Measurements from ENCODE around the gene COQ7. TPM values are rescaled to one million over a fixed set of nuclear protein-coding genes. Genes with fewer than 3 reads are reported as not detected.

The COQ7 gene
- total RNA-seq, 2 experiments from 2014 or later, result 21.6 to 22.2 TPM

- H3K9me3 ChIP-seq (ENCODE audit: low read length), result no peaks in the 10 kb centered on the region
- POLR2A ChIA-PET, result interaction anchor here (0.6 to 2.1 kb wide), 3 partner anchors 12 to 409 kb away, joined by 4 to 8 read pairs (median 5); no protein-coding TSS in a partner anchor
- TF ChIP-seq CTCF (conservative IDR thresholded peaks at IDR 0.05; ENCODE audit: low read length), result no peak
- no peak for TF ChIP-seq EZH2phosphoT487 (IDR thresholded peaks at IDR 0.05; ENCODE audit: borderline replicate concordance, low read depth, low read length)
- no peaks in the 10 kb centered on the region for H3K9me2 ChIP-seq (ENCODE audit: insufficient read depth, low read length)
- H4K20me1 ChIP-seq (ENCODE audit: insufficient read depth, low read length), result no peaks in the 10 kb centered on the region
- CTCF ChIA-PET (ENCODE audit: unreplicated experiment), result no interaction called here
- peak overlapping the region; percentile 55 for H3K4me3 ChIP-seq (ENCODE audit: low read depth, low read length, poor library complexity, severe bottlenecking)
- H3K27ac ChIP-seq (ENCODE audit: low read depth, low read length, poor library complexity, severe bottlenecking), result no peak overlapping the region
- peaks cover 39% of the 10 kb centered on the region for H3K4me1 ChIP-seq (ENCODE audit: insufficient read depth, low read length, poor library complexity, severe bottlenecking)
- peak overlapping the region; percentile 74 for H3K4me2 ChIP-seq (ENCODE audit: low read length)
- BruUV-seq (replicated peaks), result no TSS peak
- H3K36me3 ChIP-seq (ENCODE audit: insufficient read depth, low read length), result no peaks in the 10 kb centered on the region
- intact Hi-C loops (cut with micrococcal nuclease; ENCODE audit: unreplicated experiment), result no loop called here
- DNase-seq (ENCODE audit: low spot score), result no peak
- peak overlapping the region; percentile 99 for H2AFZ ChIP-seq (ENCODE audit: low read length)
- no peaks in the 10 kb centered on the region for H3K79me2 ChIP-seq (ENCODE audit: insufficient read depth, low read depth, low read length)
Measured at GRCh38 chr16:19118938-19119431, 51.6 kb downstream of the COQ7 start.

- TF ChIP-seq EZH2phosphoT487 (IDR thresholded peaks at IDR 0.05; ENCODE audit: borderline replicate concordance, low read depth, low read length) (no peak), CTCF (conservative IDR thresholded peaks at IDR 0.05; ENCODE audit: low read length) (no peak)
- CTCF ChIA-PET (ENCODE audit: unreplicated experiment), result no interaction called here
Measured at GRCh38 chr16:19119564-19119963, 52.1 kb downstream of the COQ7 start.

DNA sequence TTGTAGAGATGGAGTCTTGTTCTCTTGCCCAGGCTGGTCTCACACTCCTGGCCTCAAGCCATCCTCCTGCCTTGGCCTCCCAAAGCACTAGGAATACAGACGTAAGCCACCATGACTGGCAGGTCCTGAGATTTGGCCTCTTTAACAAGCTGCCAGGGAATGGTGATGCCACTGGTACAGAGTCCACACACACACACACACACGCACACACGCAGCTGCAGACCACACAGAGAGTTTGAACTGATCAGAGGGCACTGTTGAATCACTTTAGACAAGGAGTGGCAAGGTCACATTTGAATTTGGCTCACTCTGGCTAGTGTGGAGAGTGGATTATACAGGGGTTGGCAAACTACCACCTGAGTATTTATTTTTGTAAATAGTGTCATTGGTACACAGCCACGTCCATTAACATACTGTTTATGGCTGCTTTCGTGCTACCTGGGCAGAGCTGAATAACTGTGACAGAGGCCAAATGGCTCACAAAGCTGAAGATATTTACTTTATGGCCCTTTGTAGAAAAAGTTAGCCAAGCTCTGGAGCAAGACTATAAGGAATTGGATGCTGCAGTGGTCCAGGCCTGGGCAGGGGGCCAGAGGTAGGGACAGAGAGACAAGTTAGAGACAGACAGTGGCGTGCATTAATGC, 56.2 kb downstream of the COQ7 start:
- CTCF ChIA-PET (ENCODE audit: unreplicated experiment), result no interaction called here
- no peaks in the 10 kb centered on the region for H3K36me3 ChIP-seq (ENCODE audit: insufficient read depth, low read length)
- DNase-seq (ENCODE audit: low spot score), result no peak
- H4K20me1 ChIP-seq (ENCODE audit: insufficient read depth, low read length), result no peaks in the 10 kb centered on the region
- no peak overlapping the region for H3K27ac ChIP-seq (ENCODE audit: low read depth, low read length, poor library complexity, severe bottlenecking)
- no peaks in the 10 kb centered on the region for H3K79me2 ChIP-seq (ENCODE audit: insufficient read depth, low read depth, low read length)
- H3K4me3 ChIP-seq (ENCODE audit: low read depth, low read length, poor library complexity, severe bottlenecking), result no peak overlapping the region
- no peak overlapping the region for H3K4me2 ChIP-seq (ENCODE audit: low read length)
- H2AFZ ChIP-seq (ENCODE audit: low read length), result no peak overlapping the region
- POLR2A ChIA-PET, result no interaction called here
- intact Hi-C loops (cut with micrococcal nuclease; ENCODE audit: unreplicated experiment), result no loop called here
- no peaks in the 10 kb centered on the region for H3K9me2 ChIP-seq (ENCODE audit: insufficient read depth, low read length)
- peaks cover 14% of the 10 kb centered on the region for H3K4me1 ChIP-seq (ENCODE audit: insufficient read depth, low read length, poor library complexity, severe bottlenecking)
- H3K9me3 ChIP-seq (ENCODE audit: low read length), result 0 out of 2 replicates have a peak, but pooled peaks cover 14% of the 10 kb centered on the region
- TF ChIP-seq EZH2phosphoT487 (IDR thresholded peaks at IDR 0.05; ENCODE audit: borderline replicate concordance, low read depth, low read length) (no peak), CTCF (conservative IDR thresholded peaks at IDR 0.05; ENCODE audit: low read length) (no peak)
- BruUV-seq (replicated peaks), result no TSS peak

More at GRCh38 chr16:19119564-19119963, 52.1 kb downstream of the COQ7 start:
- Histone ChIP-seq H3K27ac (ENCODE audit: low read depth, low read length, poor library complexity, severe bottlenecking) (no peak overlapping the region), H3K4me3 (ENCODE audit: low read depth, low read length, poor library complexity, severe bottlenecking) (peak overlapping the region; percentile 55), H3K36me3 (ENCODE audit: insufficient read depth, low read length) (no peaks in the 10 kb centered on the region), H3K9me2 (ENCODE audit: insufficient read depth, low read length) (no peaks in the 10 kb centered on the region), H3K4me2 (ENCODE audit: low read length) (peak overlapping the region; percentile 74), H3K9me3 (ENCODE audit: low read length) (no peaks in the 10 kb centered on the region), H2AFZ (ENCODE audit: low read length) (peak overlapping the region; percentile 99), H4K20me1 (ENCODE audit: insufficient read depth, low read length) (no peaks in the 10 kb centered on the region), H3K79me2 (ENCODE audit: insufficient read depth, low read depth, low read length) (no peaks in the 10 kb centered on the region), H3K4me1 (ENCODE audit: insufficient read depth, low read length, poor library complexity, severe bottlenecking) (peaks cover 39% of the 10 kb centered on the region)
- DNase-seq (ENCODE audit: low spot score), result peak; percentile 15
- BruUV-seq (replicated peaks), result no TSS peak
- POLR2A ChIA-PET, result interaction anchor here (0.6 to 2.1 kb wide), 4 partner anchors 12 to 261 kb away, joined by 3 to 8 read pairs (median 4); no protein-coding TSS in a partner anchor
- intact Hi-C loops (cut with micrococcal nuclease; ENCODE audit: unreplicated experiment), result no loop called here

Measured in OCI-LY7 (cell line).